PFSK-1 (cell line): ENCODE results near the gene ALG14.

ENCODE experiments used
- FOXP2 ChIP-seq: optimal IDR thresholded peaks from 2 replicates; pipeline ENCODE3; 2011; ENCODE audit warnings: borderline replicate concordance, control low read depth, inconsistent platforms; ENCODE audit not compliant: insufficient read depth; ENCODE audit errors: extremely low read length, extremely low read depth
- POLR2AphosphoS5 ChIP-seq: IDR thresholded peaks from 2 replicates; pipeline ENCODE4 v1.6.1; 2012; ENCODE audit warnings: low read depth, mild to moderate bottlenecking, control low read depth, low read length, moderate library complexity
- SIN3A ChIP-seq: IDR thresholded peaks from 2 replicates; pipeline ENCODE4 v1.6.1; 2012; ENCODE audit warnings: mild to moderate bottlenecking, low read length, moderate library complexity, borderline replicate concordance; ENCODE audit not compliant: insufficient read depth
- TAF1 ChIP-seq: IDR thresholded peaks from 2 replicates; pipeline ENCODE4 v1.6.1; 2012; ENCODE audit warnings: low read length, control low read depth, borderline replicate concordance; ENCODE audit not compliant: insufficient read depth
- TF ChIP-seq, protein P1 (sequence below), 2 experiments: IDR thresholded peaks; 2 replicates each; pipeline versions ENCODE4 v1.6.1 to v1.8.0; 2011 to 2012; ENCODE audit warnings: low read depth in 2 of 2, low read length in 2 of 2, control low read depth in 1 of 2, inconsistent platforms in 1 of 2, mild to moderate bottlenecking in 1 of 2, moderate library complexity in 1 of 2; ENCODE audit not compliant: insufficient read depth in 1 of 2

The ALG14 gene

DNA sequence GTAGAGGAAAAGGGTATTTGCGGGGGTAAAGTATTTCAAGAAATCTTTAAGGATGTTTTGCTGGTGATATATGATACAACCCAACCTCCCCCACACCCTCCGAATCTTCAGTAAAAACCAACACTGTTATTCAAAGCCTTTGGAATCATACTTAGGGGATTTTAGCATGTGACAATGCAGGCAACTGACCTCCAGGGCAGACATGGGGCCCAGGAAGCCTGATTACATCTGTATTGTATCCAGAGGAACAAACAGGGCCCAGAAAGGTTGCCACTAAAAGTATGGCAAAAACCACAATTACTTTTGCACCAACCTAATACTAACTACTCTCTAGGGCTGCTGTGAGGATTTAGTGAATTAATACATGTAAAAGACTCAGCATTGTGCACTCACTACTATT is 102.0 kb downstream of the ALG14 start:
- no peak for TF ChIP-seq POLR2AphosphoS5
- no peak for TF ChIP-seq TAF1
- TF ChIP-seq, protein P1, sequence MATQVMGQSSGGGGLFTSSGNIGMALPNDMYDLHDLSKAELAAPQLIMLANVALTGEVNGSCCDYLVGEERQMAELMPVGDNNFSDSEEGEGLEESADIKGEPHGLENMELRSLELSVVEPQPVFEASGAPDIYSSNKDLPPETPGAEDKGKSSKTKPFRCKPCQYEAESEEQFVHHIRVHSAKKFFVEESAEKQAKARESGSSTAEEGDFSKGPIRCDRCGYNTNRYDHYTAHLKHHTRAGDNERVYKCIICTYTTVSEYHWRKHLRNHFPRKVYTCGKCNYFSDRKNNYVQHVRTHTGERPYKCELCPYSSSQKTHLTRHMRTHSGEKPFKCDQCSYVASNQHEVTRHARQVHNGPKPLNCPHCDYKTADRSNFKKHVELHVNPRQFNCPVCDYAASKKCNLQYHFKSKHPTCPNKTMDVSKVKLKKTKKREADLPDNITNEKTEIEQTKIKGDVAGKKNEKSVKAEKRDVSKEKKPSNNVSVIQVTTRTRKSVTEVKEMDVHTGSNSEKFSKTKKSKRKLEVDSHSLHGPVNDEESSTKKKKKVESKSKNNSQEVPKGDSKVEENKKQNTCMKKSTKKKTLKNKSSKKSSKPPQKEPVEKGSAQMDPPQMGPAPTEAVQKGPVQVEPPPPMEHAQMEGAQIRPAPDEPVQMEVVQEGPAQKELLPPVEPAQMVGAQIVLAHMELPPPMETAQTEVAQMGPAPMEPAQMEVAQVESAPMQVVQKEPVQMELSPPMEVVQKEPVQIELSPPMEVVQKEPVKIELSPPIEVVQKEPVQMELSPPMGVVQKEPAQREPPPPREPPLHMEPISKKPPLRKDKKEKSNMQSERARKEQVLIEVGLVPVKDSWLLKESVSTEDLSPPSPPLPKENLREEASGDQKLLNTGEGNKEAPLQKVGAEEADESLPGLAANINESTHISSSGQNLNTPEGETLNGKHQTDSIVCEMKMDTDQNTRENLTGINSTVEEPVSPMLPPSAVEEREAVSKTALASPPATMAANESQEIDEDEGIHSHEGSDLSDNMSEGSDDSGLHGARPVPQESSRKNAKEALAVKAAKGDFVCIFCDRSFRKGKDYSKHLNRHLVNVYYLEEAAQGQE (IDR thresholded peaks at IDR 0.05; ENCODE audit: insufficient read depth in 1 of 2, low read depth in 2 of 2, low read length in 2 of 2), result no peak
- TF ChIP-seq SIN3A, result no peak
- no peak for TF ChIP-seq FOXP2

DNA sequence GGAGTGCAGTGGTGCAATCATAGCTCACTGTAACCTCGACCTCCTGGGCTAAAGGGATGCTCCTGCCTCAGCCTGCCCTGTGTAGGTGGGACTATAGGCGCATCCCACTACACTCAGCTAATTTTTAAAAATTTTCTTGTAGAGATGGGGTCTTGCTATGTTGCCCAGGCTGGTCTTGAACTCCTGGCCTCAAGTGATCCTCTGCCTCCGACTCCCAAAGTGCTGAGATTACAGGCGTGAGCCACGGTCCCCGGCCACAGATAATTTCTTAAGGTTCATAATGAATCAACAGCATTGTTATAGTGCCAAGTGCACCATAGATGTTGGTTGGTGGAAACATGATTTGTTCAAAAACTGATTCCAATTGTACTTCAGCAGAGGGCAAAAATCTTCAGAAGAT is 103.6 kb downstream of the ALG14 start:
- TF ChIP-seq POLR2AphosphoS5 (no peak), TAF1 (no peak), SIN3A (no peak), FOXP2 (no peak)
- TF ChIP-seq, protein P1 (IDR thresholded peaks at IDR 0.05; ENCODE audit: insufficient read depth in 1 of 2, low read depth in 2 of 2, low read length in 2 of 2), result no peak

DNA sequence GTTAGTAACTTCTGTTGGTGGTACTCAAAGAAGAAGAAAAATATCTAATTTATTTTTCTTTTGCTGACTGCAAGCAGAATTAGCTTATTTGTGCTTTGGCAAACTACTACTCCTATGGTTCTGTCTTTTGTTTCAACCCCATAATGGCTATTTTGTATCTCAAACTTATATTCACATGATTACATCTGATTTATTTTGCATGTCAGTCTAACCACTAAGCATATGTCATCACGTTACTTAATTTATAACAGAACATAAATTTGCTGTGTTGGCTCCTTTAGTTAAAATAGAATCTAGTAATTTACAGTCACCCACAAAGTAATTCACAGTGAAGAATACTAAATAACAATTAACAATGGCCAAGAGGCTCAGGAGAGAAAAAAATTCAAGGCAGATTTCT is 106.7 kb downstream of the ALG14 start:
- TF ChIP-seq, protein P1 (IDR thresholded peaks at IDR 0.05; ENCODE audit: insufficient read depth in 1 of 2, low read depth in 2 of 2, low read length in 2 of 2), result no peak
- TF ChIP-seq FOXP2, result no peak
- TF ChIP-seq TAF1, result no peak
- TF ChIP-seq POLR2AphosphoS5, result no peak
- TF ChIP-seq SIN3A, result no peak

DNA sequence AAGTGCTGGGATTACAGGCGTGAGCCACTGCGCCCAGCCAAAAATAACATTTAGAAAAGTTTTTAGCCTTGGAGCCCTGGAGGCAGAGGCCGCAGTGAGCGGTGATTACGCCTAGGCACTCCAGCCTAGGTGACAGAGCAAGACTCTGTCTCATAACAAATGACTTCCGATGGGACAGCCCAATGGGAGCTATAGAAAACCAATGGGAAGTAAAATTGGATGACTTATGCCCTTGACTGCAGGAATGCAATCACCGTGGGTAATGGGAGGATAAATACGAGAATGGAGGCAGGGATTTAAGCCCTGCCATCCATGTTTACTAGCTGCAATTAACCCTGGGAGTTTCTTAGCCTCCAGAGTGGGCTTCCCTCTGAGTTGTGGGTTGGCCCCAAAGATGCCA is 108.9 kb downstream of the ALG14 start:
- TF ChIP-seq TAF1 (no peak), POLR2AphosphoS5 (no peak), FOXP2 (no peak), SIN3A (no peak)
- TF ChIP-seq, protein P1 (IDR thresholded peaks at IDR 0.05; ENCODE audit: insufficient read depth in 1 of 2, low read depth in 2 of 2, low read length in 2 of 2), result no peak
